Brain pericyte (primary cell): ENCODE results near the gene CYP3A7.
"Not testable (repeated sequence)": the region's sequence is repeated elsewhere in the genome, so short reads cannot be mapped to it uniquely, and the experiment has no call there.

Source experiments
- DNase-seq: peaks from one replicate; pipeline ENCODE4 v3.0.0-alpha.2; 2012; ENCODE audit warnings: low read depth, low spot score

The CYP3A7 gene

GRCh38 chr7:99669782-99670181 is 65.2 kb downstream of the CYP3A7 start:
- DNase-seq, result no peak

GRCh38 chr7:99668541-99668940 is 66.5 kb downstream of the CYP3A7 start:
- DNase-seq, result no peak

- no peak for DNase-seq
Observed at GRCh38 chr7:99667179-99667578, 67.8 kb downstream of the CYP3A7 start.

GRCh38 chr7:99666013-99666395 is 69.0 kb downstream of the CYP3A7 start:
- DNase-seq, result no peak

GRCh38 chr7:99665312-99666012 is 69.5 kb downstream of the CYP3A7 start:
- no peak for DNase-seq

- DNase-seq, result not testable (repeated sequence)
Observed at GRCh38 chr7:99657879-99658278, 77.1 kb downstream of the CYP3A7 start.
